Gastrocnemius medialis (tissue), 4 donors: ENCODE data around the gene MSTN.

Experiments used
- CTCF ChIP-seq, 5 experiments: fragments of 450-650 bp in 3 of 5; fragments of 200-600 bp in 2 of 5; sonication (generic) in 2 of 5; IDR thresholded peaks in 4 of 5; conservative IDR thresholded peaks in 1 of 5; 1 replicate in 4 of 5; 2 replicates in 1 of 5; pipeline ENCODE4 v1.5.1; 2016 to 2019; ENCODE audit warnings: antibody characterized with exemption in 5 of 5, mild to moderate bottlenecking in 3 of 5, moderate library complexity in 3 of 5
- POLR2A ChIP-seq, 2 donors: fragments of 450-650 bp; IDR thresholded peaks; one replicate each; pipeline ENCODE4 v1.6.1; 2017; ENCODE audit warnings: antibody characterized with exemption in 2 of 2, mild to moderate bottlenecking in 2 of 2, moderate library complexity in 2 of 2

- TF ChIP-seq POLR2A (IDR thresholded peaks at IDR 0.05) (no peak), CTCF (IDR thresholded peaks at IDR 0.05 in 4 of 5, conservative IDR thresholded peaks at IDR 0.05 in 1 of 5) (no peak)
Observed at GRCh38 chr2:190098851-190099250, 36.3 kb upstream of the MSTN start.
